ENCODE data around the gene ACTG2. TPM values are rescaled to one million over a fixed set of nuclear protein-coding genes. Genes with fewer than 3 reads are reported as not detected.

The ACTG2 gene
- total RNA-seq, 2 experiments from 2014 or later, result not detected

DNA sequence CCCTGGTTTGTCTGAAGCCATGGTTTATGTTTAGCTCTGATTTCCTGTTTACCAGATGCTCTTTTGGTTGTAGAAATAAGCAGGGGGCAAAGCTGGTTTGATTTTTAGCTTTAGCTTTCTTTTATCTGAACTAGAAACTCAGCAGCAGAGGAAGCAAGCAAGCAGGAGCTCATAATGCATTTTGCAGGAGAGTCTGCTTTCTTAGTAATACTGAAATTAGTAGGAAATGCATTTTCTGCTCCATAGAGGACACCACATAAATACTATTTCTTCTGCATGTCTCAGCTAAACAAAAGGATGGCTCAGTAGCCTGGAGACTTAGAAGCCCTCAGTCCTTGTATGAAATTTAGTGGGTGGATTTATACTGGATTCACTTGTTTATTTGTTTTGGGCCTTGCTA lies 57.0 kb downstream of the ACTG2 start:
- H3K27me3 Mint-ChIP-seq, result no peaks in the 10 kb centered on the region
- ChIA-PET CTCF (interaction anchor here (0.8 to 1.3 kb wide), 5 partner anchors 9 to 198 kb away, joined by 3 to 5 read pairs (median 4); partner anchors contain the start of gene BOLA3), POLR2A (interaction anchor here (0.8 to 1.3 kb wide), 4 partner anchors 11 to 38 kb away, joined by 3 to 4 read pairs (median 3); partner anchors contain the start of gene DGUOK)
- DNase-seq, result no peak
- H3K27ac Mint-ChIP-seq, result peak overlapping the region; percentile 45
- H3K4me1 Mint-ChIP-seq, result peaks cover 61% of the 10 kb centered on the region
- peaks cover 74% of the 10 kb centered on the region for H3K36me3 Mint-ChIP-seq (ENCODE audit: low read depth)
- H3K4me3 Mint-ChIP-seq, result no peak overlapping the region
- no peaks in the 10 kb centered on the region for H3K9me3 Mint-ChIP-seq

DNA sequence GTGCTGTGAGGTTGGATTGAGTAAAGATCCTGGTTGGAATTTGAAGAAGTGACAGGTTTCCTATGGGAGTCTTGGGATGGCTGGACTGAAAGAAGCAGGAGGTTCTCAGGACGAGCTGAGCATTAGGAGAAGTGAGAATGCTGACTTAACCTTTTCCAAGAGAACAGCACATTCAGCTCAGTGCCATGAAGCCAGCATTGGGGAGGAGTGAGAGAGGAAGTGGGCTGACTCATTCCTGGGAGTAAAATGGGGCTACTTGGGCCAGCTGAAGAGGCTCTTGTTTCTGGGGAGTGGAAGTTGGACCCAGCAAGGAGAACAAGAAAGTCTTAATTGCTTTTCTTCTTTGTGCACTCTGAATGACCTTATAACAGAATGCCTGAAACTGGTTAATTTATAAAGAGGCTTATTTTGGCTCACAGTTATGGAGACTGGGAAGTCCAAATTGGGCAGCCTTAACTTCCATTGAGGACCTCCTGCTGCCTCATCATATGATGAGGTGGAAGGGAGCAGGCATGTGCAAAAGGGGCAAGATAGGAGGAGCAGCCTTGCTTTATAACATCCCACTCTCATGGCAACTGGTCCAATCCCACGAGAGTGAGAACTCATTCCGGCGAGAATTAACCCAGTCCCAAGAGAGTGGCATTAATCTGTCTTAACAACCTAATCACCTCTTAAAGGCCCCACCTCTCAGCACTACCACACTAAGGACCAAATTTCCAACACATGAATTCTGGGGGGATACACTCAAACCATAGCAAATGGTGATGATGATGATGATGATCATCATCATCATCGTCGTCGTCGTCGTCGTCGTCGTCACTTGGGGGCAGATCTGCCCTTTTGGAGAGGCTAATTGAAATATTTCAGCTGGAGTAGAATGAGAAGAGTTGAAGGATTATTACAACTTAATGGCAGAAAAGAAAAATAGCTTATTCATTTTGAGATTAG lies 60.0 kb downstream of the ACTG2 start:
- Mint-ChIP-seq H3K9me3 (no peaks in the 10 kb centered on the region), H3K36me3 (ENCODE audit: low read depth) (peaks cover 70% of the 10 kb centered on the region), H3K4me3 (no peak overlapping the region), H3K27ac (no peak overlapping the region), H3K27me3 (no peaks in the 10 kb centered on the region), H3K4me1 (peaks cover 55% of the 10 kb centered on the region)
- ChIA-PET CTCF (interaction anchor here (0.6 to 1.3 kb wide), 2 partner anchors 28 to 124 kb away, joined by 3 read pairs; partner anchors contain the start of gene STAMBP), POLR2A (interaction anchor here (1.2 kb wide), 1 partner anchor 17 kb away, joined by 3 read pairs; no protein-coding TSS in a partner anchor)
- no peak for DNase-seq

GRCh38 chr2:73956218-73956865 lies 63.5 kb downstream of the ACTG2 start:
- Mint-ChIP-seq H3K4me1 (peaks cover 21% of the 10 kb centered on the region), H3K4me3 (no peak overlapping the region), H3K36me3 (ENCODE audit: low read depth) (peaks cover 74% of the 10 kb centered on the region), H3K27me3 (no peaks in the 10 kb centered on the region), H3K9me3 (no peaks in the 10 kb centered on the region), H3K27ac (no peak overlapping the region)
- ChIA-PET CTCF (no interaction called here), POLR2A (no interaction called here)
- no peak for DNase-seq

DNA sequence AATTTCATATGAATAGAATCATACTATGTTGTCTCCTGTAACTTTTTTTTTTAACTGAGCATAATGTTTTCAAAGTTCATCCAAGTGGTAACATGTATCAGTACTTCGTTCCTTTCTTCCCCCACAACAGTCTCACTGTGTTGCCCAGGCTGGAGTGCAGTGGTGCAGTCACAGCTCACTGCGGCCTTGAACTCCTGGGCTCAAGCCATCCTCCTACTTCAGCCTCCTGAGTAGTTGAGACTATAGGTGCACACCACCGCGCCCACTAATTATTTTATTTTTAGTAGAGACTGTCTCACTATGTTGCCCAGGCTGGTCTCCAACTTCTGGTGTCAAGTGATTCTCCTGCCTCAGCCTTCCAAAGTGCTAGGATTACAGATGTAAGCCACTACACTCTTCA lies 68.5 kb downstream of the ACTG2 start:
- H3K9me3 Mint-ChIP-seq, result peaks cover 3% of the 10 kb centered on the region
- no peaks in the 10 kb centered on the region for H3K27me3 Mint-ChIP-seq
- no peak for DNase-seq
- H3K36me3 Mint-ChIP-seq (ENCODE audit: low read depth), result peaks cover 50% of the 10 kb centered on the region
- no peak overlapping the region for H3K4me3 Mint-ChIP-seq
- ChIA-PET CTCF (no interaction called here), POLR2A (no interaction called here)
- H3K27ac Mint-ChIP-seq, result no peak overlapping the region
- H3K4me1 Mint-ChIP-seq, result peaks cover 28% of the 10 kb centered on the region

GRCh38 chr2:73961823-73962615 lies 69.2 kb downstream of the ACTG2 start:
- no peaks in the 10 kb centered on the region for H3K27me3 Mint-ChIP-seq
- H3K9me3 Mint-ChIP-seq, result peaks cover 3% of the 10 kb centered on the region
- DNase-seq, result no peak
- CTCF ChIA-PET, result no interaction called here
- POLR2A ChIA-PET, result no interaction called here
- H3K27ac Mint-ChIP-seq, result no peak overlapping the region
- no peak overlapping the region for H3K4me3 Mint-ChIP-seq
- peaks cover 43% of the 10 kb centered on the region for H3K36me3 Mint-ChIP-seq (ENCODE audit: low read depth)
- peaks cover 26% of the 10 kb centered on the region for H3K4me1 Mint-ChIP-seq

DNA sequence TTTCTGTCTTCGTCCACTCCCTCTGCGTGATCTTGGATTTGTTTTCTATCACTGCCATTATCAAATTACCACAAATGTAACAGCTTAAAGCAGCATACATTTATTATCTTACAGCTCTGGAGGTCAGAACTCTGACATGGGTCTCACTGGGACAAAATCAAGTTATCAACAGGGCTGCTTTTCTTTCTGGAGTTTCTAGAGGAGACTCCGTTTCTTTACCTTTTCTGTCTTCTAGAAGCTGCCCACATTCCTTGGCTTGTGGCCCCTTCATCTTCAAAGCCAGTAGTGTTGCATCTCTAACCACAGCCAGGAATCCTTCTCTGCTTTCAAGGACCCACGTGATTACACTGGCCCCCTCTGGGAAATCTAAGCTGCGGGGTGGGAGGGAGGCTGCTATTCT lies 70.0 kb downstream of the ACTG2 start:
- ChIA-PET POLR2A (interaction anchor here (0.7 to 1.0 kb wide), 2 partner anchors 18 to 51 kb away, joined by 3 to 4 read pairs; no protein-coding TSS in a partner anchor), CTCF (no interaction called here)
- H3K4me3 Mint-ChIP-seq, result no peak overlapping the region
- peaks cover 3% of the 10 kb centered on the region for H3K9me3 Mint-ChIP-seq
- DNase-seq, result no peak
- peaks cover 25% of the 10 kb centered on the region for H3K4me1 Mint-ChIP-seq
- H3K27ac Mint-ChIP-seq, result no peak overlapping the region
- no peaks in the 10 kb centered on the region for H3K27me3 Mint-ChIP-seq
- peaks cover 39% of the 10 kb centered on the region for H3K36me3 Mint-ChIP-seq (ENCODE audit: low read depth)

DNA sequence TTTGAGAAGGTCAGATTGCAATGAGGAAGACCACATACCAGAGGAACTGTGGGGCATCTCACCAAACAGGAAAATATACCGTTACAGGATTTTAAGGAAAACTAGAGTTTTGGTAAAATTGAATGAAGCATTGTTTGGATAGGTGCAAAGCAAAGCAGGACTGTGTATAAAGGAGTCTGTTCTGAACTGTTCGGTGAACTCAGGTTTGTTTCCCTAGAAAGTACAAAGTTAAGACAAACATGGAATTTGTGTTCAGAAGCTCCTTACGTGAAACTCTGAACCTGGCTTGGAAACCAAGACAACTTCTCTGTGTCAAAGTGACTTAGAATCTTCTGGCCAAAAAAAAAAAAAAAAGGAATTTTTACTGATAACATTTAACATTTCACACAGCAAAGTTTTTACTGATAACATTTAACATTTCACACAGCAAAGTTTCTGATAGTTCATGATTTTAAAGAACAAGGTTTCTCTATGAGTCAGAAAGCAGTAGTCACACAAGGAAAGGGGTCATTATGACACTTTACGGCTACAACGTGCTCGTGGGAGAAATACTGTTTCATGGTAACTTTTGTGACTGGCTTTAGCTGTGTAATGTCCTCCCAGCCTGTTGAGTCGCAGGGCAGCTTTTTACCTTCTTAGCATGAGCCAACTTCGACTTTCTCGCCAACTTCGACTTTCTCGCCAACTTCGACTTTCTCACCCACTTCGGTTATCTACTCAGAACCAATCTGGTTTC lies 70.7 kb downstream of the ACTG2 start:
- ChIA-PET CTCF (interaction anchor here (0.6 to 1.2 kb wide), 4 partner anchors 14 to 69 kb away, joined by 3 to 5 read pairs (median 4); no protein-coding TSS in a partner anchor), POLR2A (interaction anchor here (0.7 to 1.4 kb wide), 6 partner anchors 9 to 184 kb away, joined by 3 to 4 read pairs (median 3); partner anchors contain the start of gene BOLA3)
- H3K4me3 Mint-ChIP-seq, result peak overlapping the region; percentile 12
- H3K27ac Mint-ChIP-seq, result peak overlapping the region; percentile 32
- peaks cover 3% of the 10 kb centered on the region for H3K9me3 Mint-ChIP-seq
- no peaks in the 10 kb centered on the region for H3K27me3 Mint-ChIP-seq
- H3K36me3 Mint-ChIP-seq (ENCODE audit: low read depth), result peaks cover 31% of the 10 kb centered on the region
- no peak for DNase-seq
- peaks cover 25% of the 10 kb centered on the region for H3K4me1 Mint-ChIP-seq

DNA sequence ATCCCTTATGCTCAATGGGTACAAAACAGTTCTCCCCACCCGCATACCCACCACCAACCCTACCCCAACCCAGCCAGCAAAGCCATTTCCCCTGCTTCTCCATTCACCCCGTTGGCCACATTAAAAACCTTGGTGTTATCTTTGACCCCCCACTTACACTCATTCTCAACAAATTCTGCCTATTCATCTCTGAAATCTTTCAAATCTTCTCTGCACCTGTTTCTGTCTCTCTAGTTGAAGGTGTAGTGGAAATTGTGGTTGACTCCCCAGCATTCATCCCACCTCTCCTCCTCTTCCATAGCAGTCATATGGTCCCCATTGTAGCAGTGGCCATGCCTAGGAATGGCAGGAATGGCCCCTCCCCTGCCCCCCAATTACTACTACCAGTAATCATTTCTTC lies 71.4 kb downstream of the ACTG2 start:
- DNase-seq, result no peak
- no peak overlapping the region for H3K4me3 Mint-ChIP-seq
- peaks cover 3% of the 10 kb centered on the region for H3K9me3 Mint-ChIP-seq
- CTCF ChIA-PET, result interaction anchor here (0.6 to 1.2 kb wide), 5 partner anchors 14 to 68 kb away, joined by 3 to 5 read pairs (median 3); no protein-coding TSS in a partner anchor
- H3K27me3 Mint-ChIP-seq, result no peaks in the 10 kb centered on the region
- H3K27ac Mint-ChIP-seq, result peak overlapping the region; percentile 44
- POLR2A ChIA-PET, result interaction anchor here (0.8 to 1.4 kb wide), 4 partner anchors 9 to 183 kb away, joined by 3 read pairs; partner anchors contain the start of gene BOLA3
- peaks cover 25% of the 10 kb centered on the region for H3K4me1 Mint-ChIP-seq
- peaks cover 25% of the 10 kb centered on the region for H3K36me3 Mint-ChIP-seq (ENCODE audit: low read depth)

GRCh38 chr2:73965053-73965452 lies 72.2 kb downstream of the ACTG2 start:
- peaks cover 2% of the 10 kb centered on the region for H3K27me3 Mint-ChIP-seq
- no peak overlapping the region for H3K27ac Mint-ChIP-seq
- H3K4me1 Mint-ChIP-seq, result peaks cover 29% of the 10 kb centered on the region
- H3K36me3 Mint-ChIP-seq (ENCODE audit: low read depth), result peaks cover 17% of the 10 kb centered on the region
- ChIA-PET POLR2A (interaction anchor here (1.4 kb wide), 1 partner anchor 22 kb away, joined by 5 read pairs; no protein-coding TSS in a partner anchor), CTCF (interaction anchor here (1.0 kb wide), 1 partner anchor 26 kb away, joined by 3 read pairs; no protein-coding TSS in a partner anchor)
- H3K4me3 Mint-ChIP-seq, result no peak overlapping the region
- peaks cover 3% of the 10 kb centered on the region for H3K9me3 Mint-ChIP-seq
- DNase-seq, result no peak

GRCh38 chr2:73968357-73968937 lies 75.6 kb downstream of the ACTG2 start:
- Mint-ChIP-seq H3K36me3 (ENCODE audit: low read depth) (no peaks in the 10 kb centered on the region), H3K27me3 (peaks cover 2% of the 10 kb centered on the region), H3K9me3 (no peaks in the 10 kb centered on the region), H3K4me3 (no peak overlapping the region), H3K27ac (no peak overlapping the region), H3K4me1 (peaks cover 44% of the 10 kb centered on the region)
- CTCF ChIA-PET, result interaction anchor here (0.7 kb wide), 1 partner anchor 210 kb away, joined by 4 read pairs; the partner anchor contains the start of gene MOB1A
- no peak for DNase-seq
- POLR2A ChIA-PET, result no interaction called here

- CTCF ChIA-PET, result interaction anchor here (0.6 to 2.0 kb wide), 3 partner anchors 18 to 211 kb away, joined by 3 to 10 read pairs (median 3); no protein-coding TSS in a partner anchor
- POLR2A ChIA-PET, result interaction anchor here (0.9 to 2.4 kb wide), 5 partner anchors 11 to 209 kb away, joined by 3 to 14 read pairs (median 4); partner anchors contain the start of gene MOB1A
- H3K36me3 Mint-ChIP-seq (ENCODE audit: low read depth), result no peaks in the 10 kb centered on the region
- H3K9me3 Mint-ChIP-seq, result no peaks in the 10 kb centered on the region
- DNase-seq, result no peak
- H3K27me3 Mint-ChIP-seq, result peaks cover 2% of the 10 kb centered on the region
- no peak overlapping the region for H3K27ac Mint-ChIP-seq
- peaks cover 35% of the 10 kb centered on the region for H3K4me1 Mint-ChIP-seq
- no peak overlapping the region for H3K4me3 Mint-ChIP-seq
Measured at GRCh38 chr2:73969356-73969755, 76.5 kb downstream of the ACTG2 start.

Data from activated CD4-positive, alpha-beta memory T cell treated with anti-CD3 and anti-CD28 coated beads, Interleukin-2, amount 10 ng/mL, durations not matched to agents 7 days and 5 days (primary cell).